Airway epithelial cell (primary cell): ENCODE results near the gene FRRS1. TPM values are rescaled to one million over a fixed set of nuclear protein-coding genes. Genes with fewer than 3 reads are reported as not detected.

Experiments used
- total RNA-seq: library from RNA; depleted of rRNA; stranded (reverse); fragments of >200 nt; gene quantifications from 2 replicates; pipeline ENCODE4 v1.2.3, GENCODE V29; 2015

FRRS1 gene
- total RNA-seq: 13.4 and 17.6 TPM in 2 replicates

DNA sequence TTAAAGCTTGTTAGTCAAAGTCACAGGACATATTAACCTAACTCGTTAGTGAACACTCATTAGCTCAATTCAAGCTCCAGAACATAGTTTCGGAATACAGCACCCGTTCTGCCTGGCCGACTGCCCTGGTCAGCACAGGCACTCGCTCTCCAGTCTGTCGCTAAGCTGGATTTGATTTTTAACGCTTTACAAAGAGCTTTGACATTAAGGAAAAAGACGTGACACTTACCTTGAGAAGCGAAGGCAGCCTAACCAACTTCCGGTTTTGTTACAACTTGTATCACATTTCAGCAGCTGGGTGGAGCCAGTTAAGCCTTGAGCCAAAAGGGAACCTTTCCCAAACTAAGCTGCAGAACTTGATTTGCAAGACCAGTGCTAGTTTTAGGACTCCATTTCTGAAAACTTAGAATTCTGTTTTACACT, at the start of gene FRRS1:
Gene FRRS1, minus strand, starts transcription at position 258 of the 423 bp plus-strand sequence. CDS start 17,867 bp downstream, outside the sequence.

Other genes with a start within 250 kb of the FRRS1 start
- gene PALMD, start 120.5 kb downstream of the FRRS1 start, total RNA-seq: 9.6 and 13.6 TPM in 2 replicates
- gene AGL, start 83.7 kb upstream of the FRRS1 start, total RNA-seq: 7.0 and 9.9 TPM in 2 replicates
- 19.5 and 20.1 TPM in 2 replicates for gene SLC35A3, start 203.4 kb upstream of the FRRS1 start, total RNA-seq